Transverse colon (tissue), 4 donors: Measurements from ENCODE around the gene B4GALNT4.
"Not testable (repeated sequence)": the region's sequence is repeated elsewhere in the genome, so short reads cannot be mapped to it uniquely, and the experiment has no call there.

Source experiments
- CTCF ChIP-seq, 5 experiments: fragments of 200-600 bp in 3 of 5; fragments of 450-650 bp in 2 of 5; sonication (generic) in 3 of 5; IDR thresholded peaks; 1 replicate in 2 of 5; 2 replicates in 3 of 5; pipeline ENCODE4 v1.5.1; 2016 to 2017; ENCODE audit warnings: antibody characterized with exemption in 5 of 5, inconsistent platforms in 3 of 5, mild to moderate bottlenecking in 2 of 5, moderate library complexity in 1 of 5
- EP300 ChIP-seq: sonication (generic); formaldehyde crosslinking; IDR thresholded peaks from one replicate; pipeline ENCODE4 v1.6.1; 2017; ENCODE audit warnings: antibody characterized with exemption, low read depth
- POLR2A ChIP-seq: fragments of 450-650 bp; IDR thresholded peaks from one replicate; pipeline ENCODE4 v1.6.1; 2016; ENCODE audit warnings: antibody characterized with exemption, mild to moderate bottlenecking, moderate library complexity
- POLR2AphosphoS5 ChIP-seq, 3 donors: sonication (generic); formaldehyde crosslinking; IDR thresholded peaks; one replicate each; pipeline ENCODE4 v1.6.1; 2016; ENCODE audit warnings: antibody characterized with exemption in 3 of 3

DNA sequence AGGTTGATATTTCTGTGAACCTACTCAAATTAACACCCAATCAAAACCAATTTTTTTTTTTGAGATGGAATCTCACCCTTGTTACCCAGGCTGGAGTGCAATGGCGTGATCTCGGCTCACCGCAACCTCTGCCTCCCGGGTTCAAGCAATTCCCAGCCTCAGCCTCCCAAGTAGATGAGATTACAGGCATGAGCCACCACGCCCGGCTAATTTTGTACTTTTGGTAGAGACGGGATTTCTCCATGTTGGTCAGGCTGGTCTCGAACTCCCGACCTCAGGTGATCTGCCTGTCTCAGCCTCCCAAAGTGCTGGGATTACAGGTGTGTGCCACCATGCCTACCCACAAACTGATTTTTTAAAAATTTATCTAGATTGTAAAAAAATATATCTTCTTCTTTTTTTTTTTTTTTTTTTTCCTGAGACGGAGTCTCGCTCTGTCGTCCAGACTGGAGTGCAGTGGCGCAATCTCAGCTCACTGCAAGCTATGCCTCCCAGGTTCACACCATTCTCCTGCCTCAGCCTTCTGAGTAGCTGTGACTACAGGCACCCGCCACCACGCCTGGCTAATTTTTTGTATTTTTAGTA is 40.7 kb upstream of the B4GALNT4 start:
- not testable (repeated sequence) for TF ChIP-seq POLR2A; CTCF (IDR thresholded peaks at IDR 0.05); EP300; POLR2AphosphoS5 (IDR thresholded peaks at IDR 0.05)
